Loucy (cell line): ENCODE data around the gene FGFR3.

Experiments
- H2AFZ ChIP-seq: fragments of 200-600 bp; sonication (generic); 2 replicates; pipeline ENCODE4 v1.6.0; 2016; ENCODE audit warnings: antibody characterized with exemption, mild to moderate bottlenecking, low read length, moderate library complexity
- H3F3A ChIP-seq: fragments of 200-600 bp; 2 replicates; pipeline ENCODE4 v1.6.0; 2016; ENCODE audit warnings: antibody characterized with exemption, low read depth, mild to moderate bottlenecking
- H3K27me3 ChIP-seq: fragments of 200-600 bp; sonication (generic); 2 replicates; pipeline ENCODE4 v1.6.1; 2014; ENCODE audit warnings: low read length, mild to moderate bottlenecking; ENCODE audit not compliant: insufficient read depth, poor library complexity, severe bottlenecking
- H3K36me3 ChIP-seq: fragments of 200-600 bp; sonication (generic); 2 replicates; pipeline ENCODE4 v1.6.1; 2016; ENCODE audit warnings: low read length; ENCODE audit not compliant: insufficient read depth
- H3K4me1 ChIP-seq: fragments of 200-600 bp; sonication (generic); 2 replicates; pipeline ENCODE4 v1.5.1; 2014; ENCODE audit warnings: low read length, mild to moderate bottlenecking; ENCODE audit not compliant: insufficient read depth, poor library complexity, severe bottlenecking
- H3K4me2 ChIP-seq: fragments of 200-600 bp; sonication (generic); 2 replicates; pipeline ENCODE4 v1.6.0; 2014; ENCODE audit warnings: antibody characterized with exemption, low read length, low read depth, mild to moderate bottlenecking; ENCODE audit not compliant: poor library complexity, severe bottlenecking
- H3K4me3 ChIP-seq: fragments of 200-600 bp; sonication (generic); 2 replicates; pipeline ENCODE4 v1.5.1; 2014; ENCODE audit warnings: low read length, mild to moderate bottlenecking, mixed read lengths; ENCODE audit not compliant: poor library complexity, severe bottlenecking
- H3K79me2 ChIP-seq: fragments of 200-600 bp; sonication (generic); 2 replicates; pipeline ENCODE4 v1.6.1; 2014; ENCODE audit warnings: low read length; ENCODE audit not compliant: insufficient read depth
- H3K9ac ChIP-seq: fragments of 200-600 bp; sonication (generic); 2 replicates; pipeline ENCODE4 v1.6.0; 2014; ENCODE audit warnings: mild to moderate bottlenecking, low read depth, low read length, moderate library complexity; ENCODE audit not compliant: poor library complexity, severe bottlenecking
- H3K9me2 ChIP-seq: fragments of 200-600 bp; sonication (generic); replicated peaks from 2 replicates; pipeline ENCODE4 v1.6.1; 2016; ENCODE audit warnings: low read depth, low read length, mixed read lengths
- H3K9me3 ChIP-seq: fragments of 200-600 bp; sonication (generic); 2 replicates; pipeline ENCODE4 v1.6.1; 2014; ENCODE audit warnings: mild to moderate bottlenecking, antibody characterized with exemption, low read length, low read depth; ENCODE audit not compliant: insufficient read depth
- H4K20me1 ChIP-seq: fragments of 200-600 bp; sonication (generic); 2 replicates; pipeline ENCODE4 v1.6.0; 2014; ENCODE audit warnings: antibody characterized with exemption, low read length, mild to moderate bottlenecking; ENCODE audit not compliant: insufficient read depth, poor library complexity, severe bottlenecking
- EZH2phosphoT487 ChIP-seq: fragments of 200-600 bp; IDR thresholded peaks from 2 replicates; pipeline ENCODE4 v1.6.1; 2018; ENCODE audit warnings: antibody characterized with exemption, mild to moderate bottlenecking, moderate library complexity, borderline replicate concordance
- TF ChIP-seq, protein P1 (sequence below): fragments of 200-600 bp; sonication (generic); conservative IDR thresholded peaks from 2 replicates; pipeline ENCODE4 v1.5.1; 2014; ENCODE audit warnings: mild to moderate bottlenecking, antibody characterized with exemption, low read length

FGFR3 gene

DNA sequence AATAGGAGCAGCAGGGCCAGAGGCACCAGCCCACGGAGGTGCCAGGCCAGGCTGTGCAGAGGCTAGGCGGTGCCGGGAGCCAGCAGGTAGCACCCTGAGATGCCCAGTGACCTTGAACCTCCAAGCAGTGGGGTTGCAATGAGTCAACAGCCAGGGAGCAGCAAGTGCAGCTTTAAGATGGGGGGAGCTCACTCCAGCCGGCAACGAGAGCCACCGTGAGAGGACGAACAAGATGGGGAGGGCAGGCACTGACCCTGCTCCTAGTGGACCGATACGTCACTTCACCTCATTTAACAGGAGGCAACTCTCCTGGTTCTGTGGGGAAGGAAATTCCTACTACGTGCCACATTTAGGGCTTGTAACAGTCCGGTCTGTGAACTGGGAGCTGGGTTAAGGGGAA is 58.1 kb downstream of the FGFR3 start:
- no peaks in the 10 kb centered on the region for H3K27me3 ChIP-seq
- H3K4me1 ChIP-seq, result peaks cover 32% of the 10 kb centered on the region
- H3K4me2 ChIP-seq, result peak overlapping the region; percentile 43
- no peaks in the 10 kb centered on the region for H3F3A ChIP-seq
- H3K36me3 ChIP-seq, result peaks cover 6% of the 10 kb centered on the region; the same call in 1 of the 2 replicates
- H4K20me1 ChIP-seq, result peaks cover 20% of the 10 kb centered on the region
- TF ChIP-seq, protein P1, sequence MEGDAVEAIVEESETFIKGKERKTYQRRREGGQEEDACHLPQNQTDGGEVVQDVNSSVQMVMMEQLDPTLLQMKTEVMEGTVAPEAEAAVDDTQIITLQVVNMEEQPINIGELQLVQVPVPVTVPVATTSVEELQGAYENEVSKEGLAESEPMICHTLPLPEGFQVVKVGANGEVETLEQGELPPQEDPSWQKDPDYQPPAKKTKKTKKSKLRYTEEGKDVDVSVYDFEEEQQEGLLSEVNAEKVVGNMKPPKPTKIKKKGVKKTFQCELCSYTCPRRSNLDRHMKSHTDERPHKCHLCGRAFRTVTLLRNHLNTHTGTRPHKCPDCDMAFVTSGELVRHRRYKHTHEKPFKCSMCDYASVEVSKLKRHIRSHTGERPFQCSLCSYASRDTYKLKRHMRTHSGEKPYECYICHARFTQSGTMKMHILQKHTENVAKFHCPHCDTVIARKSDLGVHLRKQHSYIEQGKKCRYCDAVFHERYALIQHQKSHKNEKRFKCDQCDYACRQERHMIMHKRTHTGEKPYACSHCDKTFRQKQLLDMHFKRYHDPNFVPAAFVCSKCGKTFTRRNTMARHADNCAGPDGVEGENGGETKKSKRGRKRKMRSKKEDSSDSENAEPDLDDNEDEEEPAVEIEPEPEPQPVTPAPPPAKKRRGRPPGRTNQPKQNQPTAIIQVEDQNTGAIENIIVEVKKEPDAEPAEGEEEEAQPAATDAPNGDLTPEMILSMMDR, result no peak
- no peak for TF ChIP-seq EZH2phosphoT487
- H3K9ac ChIP-seq, result peak overlapping the region; percentile 26
- H3K9me2 ChIP-seq, result no peaks in the 10 kb centered on the region
- H3K79me2 ChIP-seq, result peaks cover 55% of the 10 kb centered on the region
- no peak overlapping the region for H3K4me3 ChIP-seq
- H2AFZ ChIP-seq, result no peak overlapping the region
- no peaks in the 10 kb centered on the region for H3K9me3 ChIP-seq

DNA sequence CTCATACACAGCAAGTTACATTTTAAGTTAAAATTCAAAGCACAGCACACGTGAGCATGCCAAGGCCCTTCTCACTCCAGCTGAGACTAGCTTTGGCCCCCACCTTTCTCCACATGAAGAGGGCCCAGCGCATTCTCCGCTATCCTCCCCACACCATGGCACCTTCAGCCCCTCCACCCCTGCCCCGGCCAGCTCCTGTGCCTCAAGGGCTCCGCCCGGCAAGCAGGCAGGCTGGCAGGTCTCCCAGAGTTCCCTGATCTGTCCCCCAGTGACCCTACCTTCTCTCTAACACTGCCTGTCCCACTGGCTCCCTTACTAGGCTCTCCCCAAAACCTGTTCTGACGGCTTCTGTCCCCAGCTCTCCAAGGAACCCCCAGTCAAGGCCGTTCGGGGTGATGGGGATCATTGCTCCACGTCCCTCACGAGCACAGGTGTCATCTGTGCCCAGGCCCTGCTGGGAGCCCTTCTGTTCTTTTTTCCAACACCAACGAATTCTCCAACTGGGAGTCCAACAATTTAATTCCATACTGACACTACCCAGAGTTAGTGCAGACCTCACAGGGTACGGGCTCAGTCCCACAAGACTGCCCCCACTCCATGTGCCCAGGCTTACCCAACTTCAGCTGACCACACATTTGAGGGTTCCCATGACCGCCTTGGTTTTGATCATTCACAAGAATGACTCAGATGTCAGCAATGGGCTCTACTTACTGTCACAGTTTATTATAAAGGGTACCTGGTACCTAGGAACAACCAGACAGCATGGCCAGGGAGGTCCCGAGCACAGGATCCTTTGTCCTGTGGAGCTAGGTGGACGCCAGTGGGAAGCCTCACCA is 58.7 kb downstream of the FGFR3 start:
- no peaks in the 10 kb centered on the region for H3K9me3 ChIP-seq
- H3K4me3 ChIP-seq, result no peak overlapping the region
- peak overlapping the region; percentile 43 for H3K4me2 ChIP-seq
- TF ChIP-seq, protein P1, result no peak
- no peak for TF ChIP-seq EZH2phosphoT487
- peaks cover 57% of the 10 kb centered on the region for H3K79me2 ChIP-seq
- H2AFZ ChIP-seq, result no peak overlapping the region
- H3F3A ChIP-seq, result no peaks in the 10 kb centered on the region
- H3K4me1 ChIP-seq, result peaks cover 32% of the 10 kb centered on the region
- H3K9ac ChIP-seq, result peak overlapping the region; percentile 26
- peaks cover 2% of the 10 kb centered on the region; the same call in 1 of the 2 replicates for H3K36me3 ChIP-seq
- H3K9me2 ChIP-seq, result no peaks in the 10 kb centered on the region
- H4K20me1 ChIP-seq, result peaks cover 20% of the 10 kb centered on the region
- no peaks in the 10 kb centered on the region for H3K27me3 ChIP-seq

DNA sequence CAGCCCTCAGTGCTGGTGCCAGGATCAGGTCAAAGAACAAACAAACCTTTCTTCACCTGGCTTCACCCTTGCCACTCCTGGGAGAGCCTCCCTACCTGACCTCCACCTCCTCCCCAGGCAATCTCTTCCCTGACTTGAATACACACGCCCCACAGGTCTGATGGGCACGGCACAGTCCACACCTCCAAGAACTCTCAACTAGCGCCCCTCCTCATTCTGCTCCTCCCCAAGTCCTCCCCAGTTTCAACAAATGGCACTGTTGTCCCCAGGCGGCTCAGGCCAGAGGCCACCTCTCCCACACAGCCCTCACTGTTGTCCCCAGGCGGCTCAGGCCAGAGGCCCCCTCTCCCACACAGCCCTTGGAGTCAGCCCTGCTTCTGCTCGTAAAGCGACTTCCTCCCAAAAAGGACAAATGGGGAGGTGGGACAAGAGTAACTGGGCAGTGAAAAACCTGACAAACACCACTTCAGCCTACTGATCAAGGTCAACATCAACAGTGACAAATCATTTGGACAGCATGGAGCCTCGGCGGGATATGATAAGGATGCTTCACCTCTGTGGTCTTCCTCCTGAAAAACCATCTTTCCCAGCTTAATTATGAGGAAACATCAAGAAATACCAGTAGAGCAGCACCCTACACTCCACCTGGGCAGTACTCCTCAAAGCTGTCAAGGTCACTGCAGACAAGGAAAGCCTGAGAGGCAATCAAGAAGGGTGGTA is 60.0 kb downstream of the FGFR3 start:
- no peak for TF ChIP-seq EZH2phosphoT487
- TF ChIP-seq, protein P1, result no peak
- Histone ChIP-seq H3K79me2 (peaks cover 70% of the 10 kb centered on the region), H3K4me3 (peak overlapping the region; percentile 35), H3K27me3 (no peaks in the 10 kb centered on the region), H4K20me1 (peaks cover 25% of the 10 kb centered on the region), H3K9me2 (no peaks in the 10 kb centered on the region), H3K9me3 (no peaks in the 10 kb centered on the region), H3F3A (no peaks in the 10 kb centered on the region), H3K9ac (peak overlapping the region; percentile 13), H3K36me3 (no peaks in the 10 kb centered on the region), H2AFZ (no peak overlapping the region), H3K4me1 (peaks cover 40% of the 10 kb centered on the region), H3K4me2 (peak overlapping the region; percentile 43)
